Muscle of arm (tissue), 12 donors: ENCODE results near the gene AP2A2. TPM values are rescaled to one million over a fixed set of nuclear protein-coding genes. Genes with fewer than 3 reads are reported as not detected.

Experiments
- DNase-seq: peaks from one replicate; pipeline ENCODE4 v3.0.0-alpha.2; 2013
- polyA plus RNA-seq, 12 donors: library from polyadenylated mRNA; unstranded; fragments of 120-200 nt; gene quantifications; one replicate each; pipeline ENCODE4 v1.2.1, GENCODE V29; 2013; ENCODE audit not compliant: insufficient read length in 12 of 12

The AP2A2 gene
- polyA plus RNA-seq, 12 donors, result 39.8 to 131 (median 46.5) TPM; not detected in 1

GRCh38 chr11:921921-922678 is 3.6 kb upstream of the AP2A2 start:
- no peak for DNase-seq

- no peak for DNase-seq
Observed at GRCh38 chr11:923691-924405, 1.8 kb upstream of the AP2A2 start.

- DNase-seq, result no peak
Observed at GRCh38 chr11:924406-925157, 1.1 kb upstream of the AP2A2 start.

- DNase-seq, result no peak
Observed at GRCh38 chr11:925158-925495, 543 bp upstream of the AP2A2 start.

GRCh38 chr11:926341-926916 is 759 bp downstream of the AP2A2 start:
- peak; percentile 49 for DNase-seq

GRCh38 chr11:927871-928270 is 2.2 kb downstream of the AP2A2 start:
- no peak for DNase-seq

GRCh38 chr11:928786-929185 is 3.1 kb downstream of the AP2A2 start:
- no peak for DNase-seq

- DNase-seq, result no peak
Observed at GRCh38 chr11:929405-929804, 3.7 kb downstream of the AP2A2 start.

- peak; percentile 59 for DNase-seq
Observed at GRCh38 chr11:931385-931784, 5.7 kb downstream of the AP2A2 start.

GRCh38 chr11:932435-932834 is 6.8 kb downstream of the AP2A2 start:
- DNase-seq, result no peak

- peak; percentile 54 for DNase-seq
Observed at GRCh38 chr11:933142-933851, 7.6 kb downstream of the AP2A2 start.

GRCh38 chr11:933936-934335 is 8.3 kb downstream of the AP2A2 start:
- DNase-seq, result no peak

- no peak for DNase-seq
Observed at GRCh38 chr11:934527-934926, 8.9 kb downstream of the AP2A2 start.

GRCh38 chr11:936199-936598 is 10.5 kb downstream of the AP2A2 start:
- no peak for DNase-seq

- DNase-seq, result no peak
Observed at GRCh38 chr11:937841-938261, 12.2 kb downstream of the AP2A2 start.

GRCh38 chr11:940496-941135 is 14.9 kb downstream of the AP2A2 start:
- DNase-seq, result no peak

GRCh38 chr11:942823-943222 is 17.2 kb downstream of the AP2A2 start:
- DNase-seq, result no peak

GRCh38 chr11:944711-945470 is 19.2 kb downstream of the AP2A2 start:
- DNase-seq, result no peak

- DNase-seq, result no peak
Observed at GRCh38 chr11:945986-946385, 20.3 kb downstream of the AP2A2 start.

GRCh38 chr11:947744-948143 is 22.1 kb downstream of the AP2A2 start:
- DNase-seq, result no peak
